Gastroesophageal sphincter (tissue), 4 donors: ENCODE data around the gene MYLK4. TPM values are rescaled to one million over a fixed set of nuclear protein-coding genes. Genes with fewer than 3 reads are reported as not detected.

Experiments
- ATAC-seq: fragments of 150-250 bp; one replicate; pipeline ENCODE4 v1.9.1; 2016; ENCODE audit warnings: mild to moderate bottlenecking, moderate library complexity
- H3K27ac ChIP-seq, 4 donors: fragments of 200-600 bp; sonication (generic) in 3 of 4; 1 replicate in 3 of 4; 2 replicates in 1 of 4; pipeline ENCODE4 v1.5.1; 2016 to 2019
- H3K27me3 ChIP-seq: fragments of 200-600 bp; sonication (generic); one replicate; pipeline ENCODE4 v1.5.1; 2019
- H3K36me3 ChIP-seq, 2 donors: fragments of 200-600 bp; sonication (generic); one replicate each; pipeline ENCODE4 v1.5.1; 2019; ENCODE audit warnings: control low read depth in 1 of 2
- H3K4me1 ChIP-seq, 3 donors: fragments of 200-600 bp; sonication (generic); 1 replicate in 2 of 3; 2 replicates in 1 of 3; pipeline ENCODE4 v1.5.1; 2016 to 2019; ENCODE audit warnings: control low read depth in 2 of 3
- H3K4me3 ChIP-seq, 2 donors: fragments of 200-600 bp; sonication (generic); one replicate each; pipeline ENCODE4 v1.5.1; 2019; ENCODE audit warnings: mild to moderate bottlenecking in 1 of 2, moderate library complexity in 1 of 2
- H3K9me3 ChIP-seq, 3 donors: fragments of 200-600 bp; sonication (generic); one replicate each; pipeline ENCODE4 v1.5.1; 2017 to 2019; ENCODE audit warnings: control low read depth in 2 of 3
- CTCF ChIP-seq, 4 experiments: fragments of 200-600 bp in 2 of 4; fragments of 450-650 bp in 2 of 4; sonication (generic) in 1 of 4; IDR thresholded peaks; one replicate each; pipeline ENCODE4 v1.5.1; 2017 to 2019; ENCODE audit warnings: antibody characterized with exemption in 4 of 4, mild to moderate bottlenecking in 2 of 4, moderate library complexity in 2 of 4
- EP300 ChIP-seq: sonication (generic); formaldehyde crosslinking; IDR thresholded peaks from one replicate; pipeline ENCODE4 v1.6.1; 2017; ENCODE audit warnings: antibody characterized with exemption, mild to moderate bottlenecking
- POLR2A ChIP-seq, 2 donors: fragments of 450-650 bp; IDR thresholded peaks; one replicate each; pipeline ENCODE4 v1.6.1; 2017; ENCODE audit warnings: antibody characterized with exemption in 2 of 2, mild to moderate bottlenecking in 2 of 2, moderate library complexity in 1 of 2
- POLR2AphosphoS5 ChIP-seq: sonication (generic); formaldehyde crosslinking; IDR thresholded peaks from one replicate; pipeline ENCODE4 v1.6.1; 2017; ENCODE audit warnings: antibody characterized with exemption
- WGBS, 2 donors: methylation state at CpG; one replicate each; pipeline ENCODE4 v1.1.5; 2018; ENCODE audit warnings: low coverage in 1 of 2; 5-methylcytosine and 5-hydroxymethylcytosine counted together
- total RNA-seq, 4 donors: library from RNA; depleted of rRNA; stranded (reverse); fragments of >200 nt; gene quantifications; one replicate each; pipeline ENCODE4 v1.1.0, GENCODE V29; 2016

Gene MYLK4
- total RNA-seq, 4 donors from 2014 or later, result 0.31 to 1.2 (median 0.56) TPM

GRCh38 chr6:2792330-2793110, 41.8 kb upstream of the MYLK4 start:
- no peaks in the 10 kb centered on the region for H3K9me3 ChIP-seq
- WGBS, 2 donors, result 91 to 94% methylated on average over 5 to 10 of the region's 17 CpGs
- no peak for ATAC-seq
- H3K27ac ChIP-seq, result peak overlapping the region in 3 of 4 donors; percentile 56 to 81 (median 80)
- H3K4me3 ChIP-seq, result no peak overlapping the region
- H3K4me1 ChIP-seq, result peaks cover 0 to 60% (median 9%) of the 10 kb centered on the region in 3 donors
- peaks cover 0 to 3% of the 10 kb centered on the region in 2 donors for H3K36me3 ChIP-seq
- H3K27me3 ChIP-seq, result no peaks in the 10 kb centered on the region
- TF ChIP-seq POLR2AphosphoS5 (no peak), EP300 (no peak), CTCF (IDR thresholded peaks at IDR 0.05) (no peak), POLR2A (IDR thresholded peaks at IDR 0.05) (no peak)

- H3K4me1 ChIP-seq, result peaks cover 0 to 52% (median 9%) of the 10 kb centered on the region in 3 donors
- ATAC-seq, result no peak
- TF ChIP-seq POLR2AphosphoS5, result no peak
- H3K27ac ChIP-seq, result peak overlapping the region in 3 of 4 donors; percentile 73 to 81 (median 80)
- H3K9me3 ChIP-seq, result no peaks in the 10 kb centered on the region
- 44 to 58% methylated on average over 2 to 4 of the region's 4 CpGs for WGBS, 2 donors
- peaks cover 0 to 13% of the 10 kb centered on the region in 2 donors for H3K36me3 ChIP-seq
- no peaks in the 10 kb centered on the region for H3K27me3 ChIP-seq
- no peak overlapping the region for H3K4me3 ChIP-seq
These were observed 40.8 kb upstream of the MYLK4 start for GRCh38 chr6:2791450-2791974.

- TF ChIP-seq POLR2AphosphoS5 (peak; percentile 64), POLR2A (IDR thresholded peaks at IDR 0.05) (no peak), EP300 (no peak), CTCF (IDR thresholded peaks at IDR 0.05) (peak; percentile 61 to 88 (median 80))
- Histone ChIP-seq H3K9me3 (no peaks in the 10 kb centered on the region), H3K4me3 (no peak overlapping the region), H3K27me3 (no peaks in the 10 kb centered on the region), H3K27ac (peak overlapping the region; percentile 73 to 92 (median 80)), H3K4me1 (peaks cover 0 to 52% (median 9%) of the 10 kb centered on the region in 3 donors), H3K36me3 (peaks cover 0 to 20% of the 10 kb centered on the region in 2 donors)
- 17 to 20% methylated on average over 9 to 11 of the region's 11 CpGs for WGBS, 2 donors
- ATAC-seq, result peak; percentile 88
These were observed 40.1 kb upstream of the MYLK4 start for GRCh38 chr6:2790588-2791449.

GRCh38 chr6:2786269-2786668, 35.5 kb upstream of the MYLK4 start:
- H3K36me3 ChIP-seq, result peaks cover 0 to 55% of the 10 kb centered on the region in 2 donors
- no peak overlapping the region for H3K27ac ChIP-seq
- 52 to 83% methylated on average over 4 of the region's 4 CpGs for WGBS, 2 donors
- no peak for TF ChIP-seq POLR2A (IDR thresholded peaks at IDR 0.05)
- no peak for TF ChIP-seq EP300
- no peak for TF ChIP-seq CTCF (IDR thresholded peaks at IDR 0.05)
- no peaks in the 10 kb centered on the region for H3K27me3 ChIP-seq
- H3K4me1 ChIP-seq, result peaks cover 0 to 24% (median 4%) of the 10 kb centered on the region in 3 donors
- ATAC-seq, result no peak
- H3K4me3 ChIP-seq, result no peak overlapping the region
- H3K9me3 ChIP-seq, result no peaks in the 10 kb centered on the region

- H3K4me1 ChIP-seq, result peaks cover 0 to 10% (median 0%) of the 10 kb centered on the region in 3 donors
- TF ChIP-seq POLR2AphosphoS5 (no peak), POLR2A (IDR thresholded peaks at IDR 0.05) (no peak), CTCF (IDR thresholded peaks at IDR 0.05) (no peak), EP300 (no peak)
- no peak for ATAC-seq
- no peaks in the 10 kb centered on the region for H3K27me3 ChIP-seq
- H3K4me3 ChIP-seq, result no peak overlapping the region
- no peak overlapping the region for H3K27ac ChIP-seq
- H3K36me3 ChIP-seq, result peaks cover 0 to 68% of the 10 kb centered on the region in 2 donors
- H3K9me3 ChIP-seq, result no peaks in the 10 kb centered on the region
- 85% methylated on average over 2 to 4 of the region's 7 CpGs for WGBS, 2 donors
These were observed 34.2 kb upstream of the MYLK4 start for GRCh38 chr6:2784930-2785329.
